Trophoblast cell (in vitro differentiated cells and primary cell): ENCODE data around the gene NAA60.

Source experiments
- DNase-seq, 2 donors: peaks; one replicate each; pipeline ENCODE4 v3.0.0-alpha.2; 2016
- H2AFZ ChIP-seq: 2 replicates; pipeline ENCODE4 v1.6.1; 2013; ENCODE audit warnings: low read length, moderate library complexity, mild to moderate bottlenecking; ENCODE audit not compliant: insufficient read depth, poor library complexity
- H2AK5ac ChIP-seq: 2 replicates; pipeline ENCODE4 v1.6.1; 2013; ENCODE audit warnings: mild to moderate bottlenecking, low read length
- H2BK120ac ChIP-seq: 2 replicates; pipeline ENCODE4 v1.6.1; 2013; ENCODE audit warnings: low read length, mild to moderate bottlenecking, moderate library complexity; ENCODE audit not compliant: insufficient read depth, poor library complexity
- H2BK12ac ChIP-seq: 2 replicates; pipeline ENCODE4 v1.6.1; 2013; ENCODE audit warnings: mild to moderate bottlenecking, low read length, moderate library complexity
- H2BK5ac ChIP-seq: 2 replicates; pipeline ENCODE4 v1.6.1; 2013; ENCODE audit warnings: low read length, low read depth, moderate library complexity, mild to moderate bottlenecking; ENCODE audit not compliant: poor library complexity
- H3K14ac ChIP-seq: 2 replicates; pipeline ENCODE4 v1.6.1; 2013; ENCODE audit warnings: mild to moderate bottlenecking, low read length
- H3K18ac ChIP-seq: 2 replicates; pipeline ENCODE4 v1.6.1; 2013; ENCODE audit warnings: mild to moderate bottlenecking, low read length
- H3K23ac ChIP-seq: 2 replicates; pipeline ENCODE4 v1.6.1; 2013; ENCODE audit warnings: low read length
- H3K27ac ChIP-seq: 2 replicates; pipeline ENCODE4 v1.5.1; 2013; ENCODE audit warnings: low read depth, mild to moderate bottlenecking, inconsistent platforms, low read length, moderate library complexity
- H3K27me3 ChIP-seq: 2 replicates; pipeline ENCODE4 v1.6.1; 2013; ENCODE audit warnings: inconsistent platforms, mild to moderate bottlenecking, low read length, moderate library complexity; ENCODE audit not compliant: insufficient read depth
- H3K36me3 ChIP-seq, 2 experiments: 1 replicate in 1 of 2; 2 replicates in 1 of 2; pipeline ENCODE4 v1.6.1; 2013; ENCODE audit warnings: low read length in 2 of 2, mild to moderate bottlenecking in 2 of 2, moderate library complexity in 1 of 2; ENCODE audit not compliant: insufficient read depth in 2 of 2, control insufficient read depth in 1 of 2
- H3K4ac ChIP-seq: 2 replicates; pipeline ENCODE4 v1.6.1; 2013; ENCODE audit warnings: low read depth, mild to moderate bottlenecking, low read length, moderate library complexity
- H3K4me1 ChIP-seq, 2 experiments: 1 replicate in 1 of 2; 2 replicates in 1 of 2; pipeline ENCODE4 v1.6.1; 2013; ENCODE audit warnings: low read length in 2 of 2, mild to moderate bottlenecking in 2 of 2, moderate library complexity in 1 of 2; ENCODE audit not compliant: insufficient read depth in 2 of 2, control insufficient read depth in 1 of 2
- H3K4me2 ChIP-seq: 2 replicates; pipeline ENCODE4 v1.6.1; 2013; ENCODE audit warnings: inconsistent platforms, mild to moderate bottlenecking, low read length, moderate library complexity
- H3K4me3 ChIP-seq: 2 replicates; pipeline ENCODE4 v1.5.1; 2013; ENCODE audit warnings: mild to moderate bottlenecking, low read depth, low read length, inconsistent platforms
- H3K79me1 ChIP-seq: one replicate; pipeline ENCODE4 v1.6.1; 2013; ENCODE audit warnings: low read length
- H3K79me2 ChIP-seq: 2 replicates; pipeline ENCODE4 v1.6.1; 2013; ENCODE audit warnings: low read length, mild to moderate bottlenecking; ENCODE audit not compliant: control insufficient read depth, insufficient read depth, poor library complexity
- H3K9ac ChIP-seq: 2 replicates; pipeline ENCODE4 v1.6.1; 2013; ENCODE audit warnings: mild to moderate bottlenecking, low read length
- H3K9me3 ChIP-seq: 2 replicates; pipeline ENCODE4 v1.6.1; 2013; ENCODE audit warnings: low read depth, mild to moderate bottlenecking, control low read depth, inconsistent platforms, low read length; ENCODE audit not compliant: insufficient read depth
- H4K12ac ChIP-seq: 2 replicates; pipeline ENCODE4 v1.6.1; 2013; ENCODE audit warnings: low read depth, mild to moderate bottlenecking, low read length, moderate library complexity
- H4K8ac ChIP-seq: 2 replicates; pipeline ENCODE4 v1.6.1; 2013; ENCODE audit warnings: low read depth, mild to moderate bottlenecking, low read length, moderate library complexity
- H4K91ac ChIP-seq: one replicate; pipeline ENCODE4 v1.6.1; 2013; ENCODE audit warnings: low read depth, mild to moderate bottlenecking, low read length, moderate library complexity
- WGBS: extraction: QIAGEN DNeasy Blood & Tissue Kit; methylation state at CpG from one replicate; pipeline ENCODE4 v1.1.7; 2013; ENCODE audit warnings: missing lambda C conversion rate; ENCODE audit not compliant: insufficient read length, insufficient coverage; ENCODE audit errors: extremely low coverage; 5-methylcytosine and 5-hydroxymethylcytosine counted together

Gene NAA60

GRCh38 chr16:3475604-3476375 is 32.3 kb downstream of the NAA60 start:
- Histone ChIP-seq H3K9ac (no peak overlapping the region), H3K79me2 (peaks cover 2% of the 10 kb centered on the region), H3K18ac (peak overlapping the region; percentile 3), H2BK12ac (no peak overlapping the region), H2BK120ac (no peak overlapping the region), H3K9me3 (peaks cover 2% of the 10 kb centered on the region), H3K14ac (no peak overlapping the region), H4K8ac (no peak overlapping the region), H3K36me3 (peaks cover 14 to 18% of the 10 kb centered on the region in 2 experiments), H2BK5ac (no peak overlapping the region), H3K23ac (no peak overlapping the region), H4K91ac (no peak overlapping the region), H3K4me1 (peaks cover 0 to 3% of the 10 kb centered on the region in 2 experiments), H2AK5ac (no peak overlapping the region), H2AFZ (no peak overlapping the region), H3K4ac (peak overlapping the region; percentile 78), H3K27ac (no peak overlapping the region), H3K4me3 (no peak overlapping the region), H3K4me2 (no peak overlapping the region), H4K12ac (no peak overlapping the region), H3K27me3 (no peaks in the 10 kb centered on the region), H3K79me1 (no peaks in the 10 kb centered on the region)
- WGBS = no CpG with 5 or more reads among the region's 29 CpGs
- DNase-seq = no peak

GRCh38 chr16:3476409-3476808 is 32.9 kb downstream of the NAA60 start:
- Histone ChIP-seq H3K9me3 (peaks cover 2% of the 10 kb centered on the region), H3K4me2 (no peak overlapping the region), H3K23ac (no peak overlapping the region), H3K79me1 (no peaks in the 10 kb centered on the region), H2BK12ac (no peak overlapping the region), H2AK5ac (no peak overlapping the region), H4K12ac (no peak overlapping the region), H3K27ac (no peak overlapping the region), H2BK120ac (no peak overlapping the region), H4K91ac (no peak overlapping the region), H3K18ac (no peak overlapping the region), H2BK5ac (no peak overlapping the region), H3K4me1 (peaks cover 0 to 3% of the 10 kb centered on the region in 2 experiments), H3K36me3 (peaks cover 16 to 21% of the 10 kb centered on the region in 2 experiments), H2AFZ (no peak overlapping the region), H3K14ac (no peak overlapping the region), H3K27me3 (no peaks in the 10 kb centered on the region), H4K8ac (no peak overlapping the region), H3K4ac (peak overlapping the region; percentile 78), H3K9ac (no peak overlapping the region), H3K79me2 (peaks cover 2% of the 10 kb centered on the region), H3K4me3 (no peak overlapping the region)
- WGBS = no CpG with 5 or more reads among the region's 3 CpGs
- DNase-seq = no peak

GRCh38 chr16:3478242-3478925 is 34.9 kb downstream of the NAA60 start:
- no peak for DNase-seq
- H4K12ac ChIP-seq = no peak overlapping the region
- H3K23ac ChIP-seq = peak overlapping the region; percentile 48
- H3K27me3 ChIP-seq = no peaks in the 10 kb centered on the region
- peaks cover 33 to 41% of the 10 kb centered on the region in 2 experiments for H3K36me3 ChIP-seq
- peaks cover 2% of the 10 kb centered on the region for H3K9me3 ChIP-seq
- no peak overlapping the region for H4K8ac ChIP-seq
- no peak overlapping the region for H2BK120ac ChIP-seq
- H2AK5ac ChIP-seq = no peak overlapping the region
- H3K4me1 ChIP-seq = peaks cover 0 to 3% of the 10 kb centered on the region in 2 experiments
- no peak overlapping the region for H2AFZ ChIP-seq
- H3K4me3 ChIP-seq = no peak overlapping the region
- no peak overlapping the region for H3K4ac ChIP-seq
- H3K27ac ChIP-seq = no peak overlapping the region
- no CpG with 5 or more reads among the region's 11 CpGs for WGBS
- H2BK5ac ChIP-seq = no peak overlapping the region
- H2BK12ac ChIP-seq = no peak overlapping the region
- H3K9ac ChIP-seq = no peak overlapping the region
- H3K14ac ChIP-seq = no peak overlapping the region
- no peaks in the 10 kb centered on the region for H3K79me1 ChIP-seq
- no peak overlapping the region for H4K91ac ChIP-seq
- H3K79me2 ChIP-seq = peaks cover 2% of the 10 kb centered on the region
- H3K18ac ChIP-seq = no peak overlapping the region
- no peak overlapping the region for H3K4me2 ChIP-seq

GRCh38 chr16:3479654-3480216 is 36.3 kb downstream of the NAA60 start:
- no peak overlapping the region for H2BK120ac ChIP-seq
- H3K4me1 ChIP-seq = peaks cover 0 to 3% of the 10 kb centered on the region in 2 experiments
- H3K18ac ChIP-seq = no peak overlapping the region
- no peaks in the 10 kb centered on the region for H3K27me3 ChIP-seq
- H2AK5ac ChIP-seq = no peak overlapping the region
- H4K91ac ChIP-seq = no peak overlapping the region
- no peak overlapping the region for H2BK12ac ChIP-seq
- H2BK5ac ChIP-seq = no peak overlapping the region
- no peak overlapping the region for H3K4ac ChIP-seq
- H2AFZ ChIP-seq = no peak overlapping the region
- peaks cover 2% of the 10 kb centered on the region for H3K9me3 ChIP-seq
- no peak overlapping the region for H3K14ac ChIP-seq
- H3K27ac ChIP-seq = no peak overlapping the region
- H4K8ac ChIP-seq = no peak overlapping the region
- H3K9ac ChIP-seq = no peak overlapping the region
- H3K79me1 ChIP-seq = no peaks in the 10 kb centered on the region
- H3K23ac ChIP-seq = no peak overlapping the region
- no peak overlapping the region for H3K4me3 ChIP-seq
- no peak overlapping the region for H3K4me2 ChIP-seq
- DNase-seq = no peak
- H4K12ac ChIP-seq = no peak overlapping the region
- H3K79me2 ChIP-seq = no peaks in the 10 kb centered on the region
- H3K36me3 ChIP-seq = peaks cover 45 to 52% of the 10 kb centered on the region in 2 experiments
- WGBS = no CpG with 5 or more reads among the region's 12 CpGs
